ENCODE measurements around the gene GPC1. TPM values are rescaled to one million over a fixed set of nuclear protein-coding genes. Genes with fewer than 3 reads are reported as not detected.

The GPC1 gene
- total RNA-seq: 28.7 and 33.0 TPM in 2 replicates

GRCh38 chr2:240435457-240435947 lies at the start of gene GPC1:
Gene GPC1, plus strand, starts transcription at chr2:240435663. Its CDS starts 256 bp downstream, at chr2:240435919.

Other genes with a start within 250 kb of the GPC1 start
- 2.8 and 6.5 TPM in 2 replicates for gene ANKMY1, start 122.3 kb downstream of the GPC1 start, total RNA-seq
- gene DUSP28, start 124.7 kb downstream of the GPC1 start, total RNA-seq: 2.3 and 3.5 TPM in 2 replicates
- 51.2 and 63.3 TPM in 2 replicates for gene RNPEPL1, start 132.8 kb downstream of the GPC1 start, total RNA-seq
- gene CAPN10, start 151.1 kb downstream of the GPC1 start, total RNA-seq: 17.9 and 23.1 TPM in 2 replicates
- 0.10 TPM in 1 of 2 replicates, not detected in the other for gene GPR35, start 189.8 kb downstream of the GPC1 start, total RNA-seq
- gene AQP12B, start 247.2 kb downstream of the GPC1 start, total RNA-seq: not detected in 2 replicates

Data from mammary microvascular endothelial cell (primary cell).